HG02943 (cell line): ENCODE results near the gene DCDC2B.
"Not testable (repeated sequence)": the region's sequence is repeated elsewhere in the genome, so short reads cannot be mapped to it uniquely, and the experiment has no call there.

Source experiments
- ATAC-seq: cut with Tn5 transposase; IDR thresholded peaks from one replicate; pipeline ENCODE4 v1.9.1; 2021; ENCODE audit warnings: mild to moderate bottlenecking, low read depth, moderate library complexity; ENCODE audit not compliant: unreplicated experiment

DCDC2B gene

GRCh38 chr1:32255072-32256071, 46.5 kb downstream of the DCDC2B start:
- no peak for ATAC-seq

GRCh38 chr1:32256473-32257226, 47.8 kb downstream of the DCDC2B start:
- no peak for ATAC-seq

GRCh38 chr1:32257227-32257508, 48.3 kb downstream of the DCDC2B start:
- no peak for ATAC-seq

GRCh38 chr1:32263236-32263593, 54.3 kb downstream of the DCDC2B start:
- not testable (repeated sequence) for ATAC-seq

- ATAC-seq, result no peak
Measured at GRCh38 chr1:32263744-32264143, 54.9 kb downstream of the DCDC2B start.
